Measurements from ENCODE around the gene NIPA2. TPM values are rescaled to one million over a fixed set of nuclear protein-coding genes. Genes with fewer than 3 reads are reported as not detected.

The NIPA2 gene
- total and polyA plus RNA-seq, 8 donors: 1.2 to 280 (median 37.7) TPM

GRCh38 chr15:22904736-22905135, 66.3 kb downstream of the NIPA2 start:
- intact Hi-C loops (cut with DNase I; ENCODE audit: low total_unique reads): no loop called here
- TF ChIP-seq EP300 (IDR thresholded peaks at IDR 0.05): no peak
- TF ChIP-seq POLR2AphosphoS5 (IDR thresholded peaks at IDR 0.05): no peak
- TF ChIP-seq POLR2A (IDR thresholded peaks at IDR 0.05): no peak
- TF ChIP-seq CTCF (IDR thresholded peaks at IDR 0.05): no peak
- DNase-seq: peak in 1 of 2 donors; percentile 36
- H3K27ac ChIP-seq: no peak overlapping the region
- no peaks in the 10 kb centered on the region for H3K9me3 ChIP-seq
- peaks cover 66 to 99% (median 98%) of the 10 kb centered on the region in 4 donors for H3K36me3 ChIP-seq
- no peak overlapping the region for H3K4me3 ChIP-seq
- H3K27me3 ChIP-seq: no peaks in the 10 kb centered on the region
- H3K4me1 ChIP-seq: no peaks in the 10 kb centered on the region
- WGBS, 5 donors: 85 to 88% (median 86%) methylated on average over 11 of the region's 11 CpGs

GRCh38 chr15:22907161-22907950, 68.9 kb downstream of the NIPA2 start:
- no peaks in the 10 kb centered on the region for H3K9me3 ChIP-seq
- no peak overlapping the region for H3K27ac ChIP-seq
- intact Hi-C loops (cut with DNase I; ENCODE audit: low total_unique reads): no loop called here
- no peaks in the 10 kb centered on the region for H3K4me1 ChIP-seq
- peaks cover 74 to 99% (median 98%) of the 10 kb centered on the region in 4 donors for H3K36me3 ChIP-seq
- no peak for TF ChIP-seq CTCF (IDR thresholded peaks at IDR 0.05)
- TF ChIP-seq POLR2AphosphoS5 (IDR thresholded peaks at IDR 0.05): no peak
- TF ChIP-seq POLR2A (IDR thresholded peaks at IDR 0.05): no peak
- no peak for TF ChIP-seq EP300 (IDR thresholded peaks at IDR 0.05)
- no peaks in the 10 kb centered on the region for H3K27me3 ChIP-seq
- DNase-seq: no peak
- 90 to 97% (median 91%) methylated on average over 15 to 16 of the region's 16 CpGs for WGBS, 5 donors
- H3K4me3 ChIP-seq: no peak overlapping the region

GRCh38 chr15:22908830-22909229, 70.4 kb downstream of the NIPA2 start:
- Histone ChIP-seq H3K27ac (no peak overlapping the region), H3K4me1 (no peaks in the 10 kb centered on the region), H3K4me3 (no peak overlapping the region), H3K9me3 (no peaks in the 10 kb centered on the region), H3K36me3 (peaks cover 71 to 98% (median 96%) of the 10 kb centered on the region in 4 donors), H3K27me3 (no peaks in the 10 kb centered on the region)
- intact Hi-C loops (cut with DNase I; ENCODE audit: low total_unique reads): no loop called here
- DNase-seq: no peak
- 78 to 90% (median 82%) methylated on average over 9 of the region's 9 CpGs for WGBS, 5 donors
- TF ChIP-seq POLR2AphosphoS5 (IDR thresholded peaks at IDR 0.05) (no peak), POLR2A (IDR thresholded peaks at IDR 0.05) (no peak), CTCF (IDR thresholded peaks at IDR 0.05) (no peak), EP300 (IDR thresholded peaks at IDR 0.05) (no peak)

GRCh38 chr15:22911306-22911705, 72.8 kb downstream of the NIPA2 start:
- H3K36me3 ChIP-seq: peaks cover 88 to 98% (median 97%) of the 10 kb centered on the region in 4 donors
- no peaks in the 10 kb centered on the region for H3K9me3 ChIP-seq
- WGBS, 5 donors: 89 to 92% (median 91%) methylated on average over 4 to 8 of the region's 8 CpGs
- no peaks in the 10 kb centered on the region for H3K27me3 ChIP-seq
- no peak for DNase-seq
- TF ChIP-seq EP300 (IDR thresholded peaks at IDR 0.05): no peak
- no peaks in the 10 kb centered on the region for H3K4me1 ChIP-seq
- intact Hi-C loops (cut with DNase I; ENCODE audit: low total_unique reads): no loop called here
- H3K27ac ChIP-seq: no peak overlapping the region
- H3K4me3 ChIP-seq: no peak overlapping the region

- no peak overlapping the region for H3K4me3 ChIP-seq
- no peaks in the 10 kb centered on the region for H3K4me1 ChIP-seq
- H3K36me3 ChIP-seq: peaks cover 89 to 99% (median 98%) of the 10 kb centered on the region in 4 donors
- no peaks in the 10 kb centered on the region for H3K27me3 ChIP-seq
- no peak for DNase-seq
- 92 to 97% (median 95%) methylated on average over 12 of the region's 12 CpGs for WGBS, 5 donors
- H3K9me3 ChIP-seq: no peaks in the 10 kb centered on the region
- intact Hi-C loops (cut with DNase I; ENCODE audit: low total_unique reads): no loop called here
- TF ChIP-seq CTCF (IDR thresholded peaks at IDR 0.05): no peak
- TF ChIP-seq EP300 (IDR thresholded peaks at IDR 0.05): no peak
- TF ChIP-seq POLR2AphosphoS5 (IDR thresholded peaks at IDR 0.05): no peak
- no peak for TF ChIP-seq POLR2A (IDR thresholded peaks at IDR 0.05)
- no peak overlapping the region for H3K27ac ChIP-seq
These were observed 73.8 kb downstream of the NIPA2 start for GRCh38 chr15:22912256-22912655.
